A673 (cell line): ENCODE measurements around the gene CST6. TPM values are rescaled to one million over a fixed set of nuclear protein-coding genes. Genes with fewer than 3 reads are reported as not detected.

ENCODE experiments used
- BruUV-seq: library from RNA; stranded (reverse); fragments of 400-500 nt; replicated peaks from 2 replicates; lab custom pipeline; 2021; lab: Mats Ljungman, UMichigan
- CTCF ChIA-PET: fragments of 300-600 bp; sonication (Branson Sonifier 250); formaldehyde crosslinking; loops from one replicate; lab custom pipeline; 2022; ENCODE audit warnings: antibody characterized with exemption; lab: Charles Lee
- POLR2A ChIA-PET: fragments of 300-600 bp; sonication (Branson Sonifier 250); formaldehyde crosslinking; loops from one replicate; lab custom pipeline; 2022; ENCODE audit warnings: antibody characterized with exemption; ENCODE audit not compliant: low non-redundant PET; lab: Charles Lee
- DNase-seq: peaks from one replicate; pipeline ENCODE4 v3.0.0-alpha.2; 2015; ENCODE audit warnings: low spot score
- H3K27ac ChIP-seq: fragments of 200-600 bp; sonication (generic); 2 replicates; pipeline ENCODE4 v1.5.1; 2016; ENCODE audit warnings: mixed run types, low read depth, mild to moderate bottlenecking, mixed read lengths, antibody characterized with exemption, low read length; ENCODE audit not compliant: poor library complexity, severe bottlenecking
- H3K27me3 ChIP-seq: fragments of 200-600 bp; sonication (generic); replicated peaks from 2 replicates; pipeline ENCODE4 v1.6.1; 2017; ENCODE audit warnings: mixed run types, low read depth, mild to moderate bottlenecking, mixed read lengths, antibody characterized with exemption, low read length; ENCODE audit not compliant: insufficient read depth, poor library complexity
- H3K36me3 ChIP-seq: fragments of 200-600 bp; sonication (generic); 2 replicates; pipeline ENCODE4 v1.6.1; 2016; ENCODE audit warnings: mixed run types, mild to moderate bottlenecking, mixed read lengths, antibody characterized with exemption, low read length; ENCODE audit not compliant: insufficient read depth, poor library complexity, severe bottlenecking
- H3K4me1 ChIP-seq: fragments of 200-600 bp; sonication (generic); 2 replicates; pipeline ENCODE4 v1.6.1; 2017; ENCODE audit warnings: mixed run types, mild to moderate bottlenecking, mixed read lengths, antibody characterized with exemption, low read length; ENCODE audit not compliant: insufficient read depth, poor library complexity, severe bottlenecking
- H3K4me3 ChIP-seq: fragments of 200-600 bp; sonication (generic); 2 replicates; pipeline ENCODE4 v1.5.1; 2016; ENCODE audit warnings: low read depth, mixed run types, mild to moderate bottlenecking, mixed read lengths, low read length; ENCODE audit not compliant: poor library complexity, severe bottlenecking
- H3K9me3 ChIP-seq: fragments of 200-600 bp; sonication (generic); 2 replicates; pipeline ENCODE4 v1.6.1; 2016; ENCODE audit warnings: mixed run types, low read depth, mild to moderate bottlenecking, mixed read lengths, antibody characterized with exemption, low read length; ENCODE audit not compliant: poor library complexity, severe bottlenecking
- EZH2 ChIP-seq: fragments of 200-600 bp; sonication (generic); IDR thresholded peaks from 2 replicates; pipeline ENCODE4 v1.6.1; 2017; ENCODE audit warnings: borderline replicate concordance, low read depth, mild to moderate bottlenecking, mixed read lengths, antibody characterized with exemption, low read length; ENCODE audit not compliant: poor library complexity, severe bottlenecking
- intact Hi-C: fragments of 100-400 bp; cut with micrococcal nuclease; formaldehyde crosslinking; loops from one replicate; pipeline ENCODE4 v1.10.0; 2022; ENCODE audit not compliant: unreplicated experiment
- total RNA-seq: library from RNA; stranded (reverse); gene quantifications from 2 replicates; pipeline ENCODE4 v1.2.3, GENCODE V29; 2021
- TF ChIP-seq, protein P1 (sequence below): fragments of 300-800, 200-600 bp; sonication (generic); conservative IDR thresholded peaks from 2 replicates; pipeline ENCODE4 v1.5.1; 2017; ENCODE audit warnings: low read depth, mild to moderate bottlenecking, antibody characterized with exemption, low read length, moderate library complexity, mixed read lengths

Gene CST6
- total RNA-seq, 1 experiment from 2014 or later, result 2.3 TPM

DNA sequence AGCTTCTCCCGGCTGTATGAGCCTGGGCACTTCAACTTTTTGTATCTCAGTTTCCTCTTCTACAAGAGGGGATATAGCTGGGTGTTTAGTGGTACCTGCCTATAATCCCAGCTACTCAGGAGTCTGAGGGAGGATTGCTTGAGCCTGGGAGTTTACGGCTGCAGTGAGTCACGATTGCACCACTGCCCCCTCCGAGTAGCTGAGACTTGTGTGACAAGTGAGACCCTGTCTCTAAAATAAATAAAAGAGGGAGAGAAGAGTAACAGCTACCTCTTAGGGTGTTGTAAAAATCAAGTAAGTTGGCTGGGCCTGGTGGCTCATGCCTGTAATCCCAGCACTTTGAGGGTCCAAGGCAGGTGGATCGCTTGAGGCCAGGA lies 24.5 kb downstream of the CST6 start:
- Histone ChIP-seq H3K36me3 (no peaks in the 10 kb centered on the region), H3K27ac (no peak overlapping the region), H3K9me3 (no peaks in the 10 kb centered on the region), H3K27me3 (no peaks in the 10 kb centered on the region), H3K4me3 (no peak overlapping the region), H3K4me1 (no peaks in the 10 kb centered on the region)
- ChIA-PET CTCF (interaction anchor here (1.1 to 1.2 kb wide), 2 partner anchors 9 to 14 kb away, joined by 3 to 6 read pairs; no protein-coding TSS in a partner anchor), POLR2A (no interaction called here)
- BruUV-seq, result no TSS peak
- intact Hi-C loops, result no loop called here
- TF ChIP-seq, protein P1, sequence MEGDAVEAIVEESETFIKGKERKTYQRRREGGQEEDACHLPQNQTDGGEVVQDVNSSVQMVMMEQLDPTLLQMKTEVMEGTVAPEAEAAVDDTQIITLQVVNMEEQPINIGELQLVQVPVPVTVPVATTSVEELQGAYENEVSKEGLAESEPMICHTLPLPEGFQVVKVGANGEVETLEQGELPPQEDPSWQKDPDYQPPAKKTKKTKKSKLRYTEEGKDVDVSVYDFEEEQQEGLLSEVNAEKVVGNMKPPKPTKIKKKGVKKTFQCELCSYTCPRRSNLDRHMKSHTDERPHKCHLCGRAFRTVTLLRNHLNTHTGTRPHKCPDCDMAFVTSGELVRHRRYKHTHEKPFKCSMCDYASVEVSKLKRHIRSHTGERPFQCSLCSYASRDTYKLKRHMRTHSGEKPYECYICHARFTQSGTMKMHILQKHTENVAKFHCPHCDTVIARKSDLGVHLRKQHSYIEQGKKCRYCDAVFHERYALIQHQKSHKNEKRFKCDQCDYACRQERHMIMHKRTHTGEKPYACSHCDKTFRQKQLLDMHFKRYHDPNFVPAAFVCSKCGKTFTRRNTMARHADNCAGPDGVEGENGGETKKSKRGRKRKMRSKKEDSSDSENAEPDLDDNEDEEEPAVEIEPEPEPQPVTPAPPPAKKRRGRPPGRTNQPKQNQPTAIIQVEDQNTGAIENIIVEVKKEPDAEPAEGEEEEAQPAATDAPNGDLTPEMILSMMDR, result no peak
- no peak for TF ChIP-seq EZH2
- no peak for DNase-seq

DNA sequence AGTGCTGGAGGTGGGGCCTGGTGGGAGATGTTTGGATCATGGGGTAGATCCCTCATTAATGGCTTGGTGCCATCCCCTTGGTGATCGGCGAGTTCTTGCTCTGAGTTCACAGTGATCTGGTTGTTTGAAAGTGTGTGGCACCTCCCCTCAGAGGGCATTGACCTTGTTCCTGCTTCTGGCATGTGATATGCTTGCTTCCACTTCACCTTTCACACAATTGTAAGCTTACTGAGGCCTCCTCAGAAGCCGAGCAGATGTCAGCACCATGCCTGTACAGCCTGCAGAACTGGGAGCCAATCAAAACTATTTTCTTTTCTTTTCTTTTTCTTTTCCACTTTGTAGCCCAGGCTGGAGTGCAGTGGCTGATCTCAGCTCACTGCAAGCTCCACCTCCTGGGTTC lies 25.5 kb downstream of the CST6 start:
- H3K36me3 ChIP-seq, result no peaks in the 10 kb centered on the region
- no peak for DNase-seq
- no TSS peak for BruUV-seq
- no peak overlapping the region for H3K4me3 ChIP-seq
- ChIA-PET POLR2A (no interaction called here), CTCF (interaction anchor here (0.6 kb wide), 1 partner anchor 149 kb away, joined by 9 read pairs; the partner anchor contains the start of gene FIBP)
- H3K9me3 ChIP-seq, result no peaks in the 10 kb centered on the region
- intact Hi-C loops, result no loop called here
- TF ChIP-seq, protein P1, result no peak
- TF ChIP-seq EZH2, result no peak
- H3K4me1 ChIP-seq, result no peaks in the 10 kb centered on the region
- no peak overlapping the region for H3K27ac ChIP-seq
- no peaks in the 10 kb centered on the region for H3K27me3 ChIP-seq

DNA sequence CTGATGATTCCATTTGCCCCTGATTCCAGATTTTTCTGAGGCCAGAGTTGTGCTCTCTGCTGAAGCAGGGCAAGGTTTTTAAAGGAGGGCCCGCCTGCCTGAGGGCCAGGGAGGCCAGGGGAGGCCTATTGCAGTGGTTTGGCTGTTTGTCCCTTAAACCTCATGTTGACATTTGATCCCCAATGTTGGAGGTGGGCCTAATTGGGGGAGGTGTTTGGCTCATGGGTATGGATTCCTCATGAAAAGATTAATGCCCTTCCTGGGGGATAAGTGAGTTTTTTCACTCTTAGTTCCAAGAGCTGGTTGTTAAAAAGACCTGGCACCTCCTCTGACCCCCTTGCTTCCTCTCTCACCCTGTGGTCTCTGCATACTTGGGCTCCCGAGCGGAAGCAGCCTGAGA lies 28.0 kb downstream of the CST6 start:
- no peaks in the 10 kb centered on the region for H3K36me3 ChIP-seq
- DNase-seq, result no peak
- no peak overlapping the region for H3K4me3 ChIP-seq
- H3K27me3 ChIP-seq, result no peaks in the 10 kb centered on the region
- POLR2A ChIA-PET, result no interaction called here
- CTCF ChIA-PET, result no interaction called here
- no peak for TF ChIP-seq EZH2
- TF ChIP-seq, protein P1, result no peak
- no peaks in the 10 kb centered on the region for H3K9me3 ChIP-seq
- peaks cover under 1% of the 10 kb centered on the region for H3K4me1 ChIP-seq
- H3K27ac ChIP-seq, result no peak overlapping the region
- BruUV-seq, result no TSS peak
- intact Hi-C loops, result no loop called here
